HG03175 (cell line): ENCODE results near the gene TNFAIP8L2.
A peak's percentile ranks its signal among the peaks of the same experiment; 100 is the strongest.

Experiments
- ATAC-seq: cut with Tn5 transposase; IDR thresholded peaks from one replicate; pipeline ENCODE4 v1.9.1; 2021; ENCODE audit warnings: mild to moderate bottlenecking, moderate library complexity; ENCODE audit not compliant: unreplicated experiment

TNFAIP8L2 gene

DNA sequence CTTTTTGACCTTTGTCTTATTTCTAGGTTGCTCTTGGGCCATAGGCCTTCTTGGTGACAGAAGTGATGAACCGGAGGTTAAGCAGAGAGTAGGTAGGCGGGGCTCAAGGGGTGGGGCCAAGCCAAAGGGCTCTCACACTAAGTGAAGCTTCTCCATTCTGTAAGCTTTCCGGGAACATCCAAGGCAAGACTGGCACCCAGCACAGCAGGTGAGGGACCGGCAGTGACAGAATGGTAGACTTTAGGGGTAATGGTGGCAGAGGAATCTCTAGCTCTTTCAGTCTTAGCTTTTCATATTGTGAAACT lies at the start of gene TNFAIP8L2:
Gene TNFAIP8L2 (plus strand): TSS at position 135 of the 305 bp plus-strand sequence. CDS start 2,049 bp downstream, outside the sequence.
- ATAC-seq, result peak; percentile 84

DNA sequence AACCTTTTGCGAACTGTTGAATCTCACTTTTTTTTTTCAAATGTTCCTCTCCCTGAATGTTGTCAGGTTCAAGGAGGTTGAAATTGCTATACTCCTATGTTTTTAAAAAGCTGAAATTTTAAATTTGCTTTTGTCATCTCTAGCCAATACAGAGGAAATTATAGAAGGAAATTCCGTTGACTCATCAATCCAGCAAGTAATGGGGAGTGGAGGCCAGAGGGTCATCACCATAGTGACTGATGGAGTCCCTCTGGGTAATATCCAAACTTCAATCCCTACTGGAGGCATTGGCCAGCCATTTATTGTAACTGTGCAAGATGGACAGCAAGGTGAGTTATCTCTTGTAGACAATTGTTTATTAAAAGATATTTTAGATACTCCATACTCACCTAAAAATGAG lies 49.6 kb upstream of the TNFAIP8L2 start:
- ATAC-seq, result no peak

DNA sequence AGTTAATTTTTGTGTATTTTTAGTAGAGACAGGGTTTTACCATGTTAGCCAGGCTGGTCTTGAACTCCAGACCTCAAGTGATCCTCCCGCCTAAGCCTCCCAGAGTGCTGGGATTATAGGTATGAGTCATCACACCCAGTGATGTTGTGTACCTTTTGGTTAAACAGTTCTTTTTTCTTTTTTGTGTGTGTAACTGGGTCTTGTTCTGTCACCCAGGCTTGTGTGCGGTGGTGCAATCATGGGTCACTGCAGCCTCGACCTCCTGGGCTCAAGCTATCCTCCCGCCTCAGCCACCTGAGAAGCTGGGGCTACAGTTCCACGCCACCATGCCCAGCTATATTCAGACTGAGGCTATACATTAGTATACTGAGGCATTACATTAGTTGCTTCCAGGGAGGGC lies 48.1 kb upstream of the TNFAIP8L2 start:
- no peak for ATAC-seq

DNA sequence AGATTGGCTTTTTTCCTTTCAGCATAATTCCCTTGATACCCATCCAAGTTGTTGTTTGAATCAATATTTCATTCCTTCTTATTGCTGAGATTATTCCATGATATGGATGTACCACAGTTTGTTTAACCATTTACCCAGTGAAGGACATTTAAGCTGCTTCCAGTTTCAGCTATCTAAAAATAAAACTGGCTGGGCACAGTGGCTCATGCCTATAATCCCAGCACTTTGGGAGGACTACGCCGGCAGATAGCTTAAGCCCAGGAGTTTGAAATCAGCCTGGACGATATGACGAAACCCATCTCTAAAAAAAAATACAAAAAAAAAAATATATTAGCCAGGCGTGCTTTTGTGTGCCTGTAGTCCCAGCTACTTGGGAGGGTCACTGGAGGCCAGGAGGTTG lies 42.6 kb upstream of the TNFAIP8L2 start:
- no peak for ATAC-seq

DNA sequence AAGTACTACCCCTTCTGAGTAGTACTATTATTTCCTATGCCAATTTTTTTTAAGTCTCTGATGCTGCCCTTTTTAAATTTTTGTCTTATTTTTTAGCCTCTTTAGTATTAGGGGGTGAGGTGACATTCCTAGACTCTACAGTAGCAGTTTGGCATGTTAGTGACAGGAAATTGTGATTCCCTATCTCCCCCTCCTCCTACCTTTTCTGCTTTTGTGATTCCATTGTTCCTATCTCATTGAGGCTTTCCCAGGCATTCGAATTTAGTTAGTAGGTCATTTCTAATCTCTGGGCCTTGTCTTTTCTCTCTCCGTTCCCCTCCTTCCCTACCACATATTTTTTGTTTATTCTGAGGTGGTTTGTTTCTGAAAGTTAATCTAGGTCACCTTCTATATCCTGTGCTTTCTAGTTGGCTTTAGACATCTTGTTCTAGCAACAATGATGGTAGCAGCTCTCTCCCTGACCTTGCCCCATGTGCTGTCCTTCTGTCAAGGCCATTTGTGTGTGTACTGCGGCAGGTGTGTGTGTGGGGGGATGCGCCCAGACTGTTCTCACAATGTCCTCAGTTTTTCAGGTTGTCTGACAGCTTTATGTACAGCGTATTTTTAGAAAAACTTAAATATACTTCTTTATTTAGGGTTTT lies 31.6 kb upstream of the TNFAIP8L2 start:
- ATAC-seq, result no peak

DNA sequence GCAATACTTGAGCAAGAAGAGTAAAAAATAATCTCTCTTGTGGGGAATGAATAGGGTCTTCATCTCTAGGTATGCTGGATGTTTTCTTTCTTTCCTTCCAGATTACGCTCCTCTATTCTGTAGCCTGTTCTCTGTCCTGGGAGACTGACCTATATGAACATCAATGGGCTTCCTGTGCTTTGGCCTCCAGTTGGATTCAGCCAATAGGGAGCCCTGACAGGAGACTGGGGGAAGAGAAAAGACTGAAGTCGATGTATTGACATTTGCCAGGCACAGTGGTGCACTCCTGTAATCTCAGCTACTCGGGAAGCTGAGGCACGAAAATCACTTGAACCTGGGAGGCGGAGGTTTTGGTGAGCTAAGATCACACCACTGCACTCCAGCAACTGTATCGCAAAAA lies 27.6 kb upstream of the TNFAIP8L2 start:
- no peak for ATAC-seq

DNA sequence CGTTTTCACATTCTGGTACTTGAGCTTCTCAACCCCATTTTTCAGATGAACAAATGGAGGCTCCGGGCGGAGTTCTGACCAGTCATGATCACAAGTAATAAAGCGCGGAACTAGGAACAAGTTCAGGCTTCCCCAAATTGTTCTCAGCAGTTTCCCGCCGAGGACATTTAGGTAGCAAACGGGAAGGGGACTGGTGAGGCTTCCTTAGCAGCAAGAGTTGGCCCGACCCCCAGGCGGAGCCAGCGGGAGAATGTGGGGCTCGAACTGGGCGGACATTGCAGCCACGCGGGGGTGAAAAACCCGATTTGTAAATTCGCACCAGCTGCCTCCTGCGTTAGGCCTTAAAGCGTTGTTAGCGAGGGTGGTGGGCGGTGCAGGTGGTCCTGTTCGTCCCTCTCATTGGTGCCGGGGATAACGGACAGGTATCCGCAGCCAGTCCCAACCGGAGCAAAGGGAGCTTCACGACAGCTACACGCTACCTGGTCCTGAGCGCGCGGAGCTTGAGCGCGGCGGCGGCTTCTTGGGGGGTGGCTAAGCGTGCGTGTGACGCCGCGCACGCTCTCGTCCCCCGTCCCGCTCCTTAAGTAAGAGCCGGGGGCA lies 25.4 kb upstream of the TNFAIP8L2 start:
- ATAC-seq, result peak; percentile 89

DNA sequence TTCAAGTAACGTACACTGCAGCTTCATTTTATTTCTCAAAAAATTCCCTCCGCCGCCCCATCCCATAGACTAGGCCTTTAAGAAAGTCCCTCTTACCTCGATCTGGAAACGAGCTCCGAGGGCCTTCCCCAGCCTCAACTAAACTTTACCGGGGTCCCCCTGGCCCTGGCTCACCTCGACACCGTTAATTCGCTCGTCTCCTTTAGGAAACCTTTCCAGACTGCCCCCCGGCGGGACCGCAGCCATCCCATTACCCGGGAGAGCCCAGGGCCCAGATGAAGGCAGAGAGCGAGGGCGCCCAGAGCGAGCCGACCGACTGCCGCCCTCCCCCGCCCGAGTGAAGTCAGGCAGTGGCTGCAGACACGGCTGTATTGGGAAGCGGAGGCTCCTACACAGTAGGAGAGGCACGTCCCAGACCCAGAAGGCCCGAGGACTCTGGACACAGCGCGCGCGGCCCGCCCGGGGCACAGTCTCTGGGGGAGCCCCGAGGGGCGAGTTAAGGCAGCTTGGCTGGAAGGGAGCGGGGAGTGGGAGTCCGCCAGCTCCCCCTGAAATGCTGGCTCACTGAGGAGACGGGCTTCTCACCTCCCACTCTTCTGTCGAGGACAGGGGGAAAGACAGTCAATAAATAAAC lies 24.6 kb upstream of the TNFAIP8L2 start:
- ATAC-seq, result no peak

DNA sequence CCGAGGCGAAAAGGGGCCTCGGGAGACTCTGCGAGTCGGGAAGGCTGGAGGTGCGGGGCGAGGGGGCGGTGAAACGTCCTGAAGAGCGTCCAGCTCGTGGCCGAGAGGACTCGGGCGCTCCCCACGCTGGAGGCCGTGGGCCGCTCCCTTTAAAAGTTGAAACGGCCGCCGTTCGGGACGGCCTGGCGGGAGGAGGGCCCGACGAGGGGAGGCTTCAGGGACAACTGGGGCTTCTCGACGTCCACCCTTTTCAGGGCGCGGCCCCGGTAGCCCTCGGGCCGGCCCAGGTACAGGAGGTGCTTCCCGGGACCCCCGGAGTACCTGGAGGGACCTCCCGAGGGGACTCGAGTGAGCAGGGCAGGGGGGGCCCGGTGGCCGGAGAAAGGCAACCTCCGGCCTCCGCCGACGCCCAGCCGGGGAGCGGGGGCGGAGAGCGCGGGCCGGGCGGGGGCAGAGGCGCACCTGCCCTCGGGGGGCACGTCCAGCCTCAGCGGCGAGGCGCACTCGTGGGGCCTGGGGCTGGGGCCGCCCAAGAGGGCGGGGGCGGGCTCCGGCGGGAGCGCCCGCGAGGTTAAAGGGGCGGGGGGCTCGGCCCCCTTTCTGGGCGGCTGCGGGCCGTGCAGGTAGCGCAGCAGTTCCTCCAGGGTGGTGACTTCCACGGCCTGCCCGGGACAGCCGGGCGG lies 24.0 kb upstream of the TNFAIP8L2 start:
- ATAC-seq, result no peak

DNA sequence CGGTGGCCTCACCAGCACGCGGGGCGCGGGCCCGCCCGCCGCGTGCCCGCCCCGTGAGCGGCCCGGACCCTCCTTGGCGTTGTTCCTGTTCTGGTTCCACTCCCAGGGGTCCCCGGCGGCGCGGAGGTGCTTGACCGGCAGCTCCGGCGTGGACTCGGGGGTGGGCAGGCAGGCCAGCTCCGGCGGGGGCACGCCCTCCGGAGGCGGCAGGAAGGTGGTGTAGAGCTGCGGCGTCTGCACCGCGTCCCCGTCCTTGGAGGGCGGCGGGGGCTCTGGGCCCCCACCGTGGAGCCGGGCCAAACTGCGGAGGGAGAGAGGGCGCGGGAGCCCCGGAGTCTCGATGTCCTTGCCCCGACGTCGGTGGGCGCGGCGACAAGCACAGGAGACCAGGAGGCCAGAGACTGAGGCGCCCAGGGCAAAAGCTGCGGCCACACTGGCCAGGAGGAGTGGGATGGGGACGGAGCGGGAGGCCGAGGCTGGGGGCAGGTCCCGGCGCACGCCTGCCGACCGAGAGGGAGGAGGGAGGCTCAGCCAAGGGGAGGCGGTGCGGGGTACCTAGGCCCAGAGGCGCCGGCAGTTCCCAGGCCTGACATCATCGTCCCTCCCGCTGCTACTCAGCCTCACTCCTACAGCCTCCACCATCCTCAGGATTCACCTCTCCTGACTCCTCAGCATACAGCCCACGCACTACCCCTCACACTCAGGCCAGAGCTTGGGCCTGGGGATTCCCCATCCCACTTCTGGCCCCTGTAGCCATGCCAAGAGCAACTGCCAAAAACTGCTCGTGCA lies 23.2 kb upstream of the TNFAIP8L2 start:
- ATAC-seq, result no peak

DNA sequence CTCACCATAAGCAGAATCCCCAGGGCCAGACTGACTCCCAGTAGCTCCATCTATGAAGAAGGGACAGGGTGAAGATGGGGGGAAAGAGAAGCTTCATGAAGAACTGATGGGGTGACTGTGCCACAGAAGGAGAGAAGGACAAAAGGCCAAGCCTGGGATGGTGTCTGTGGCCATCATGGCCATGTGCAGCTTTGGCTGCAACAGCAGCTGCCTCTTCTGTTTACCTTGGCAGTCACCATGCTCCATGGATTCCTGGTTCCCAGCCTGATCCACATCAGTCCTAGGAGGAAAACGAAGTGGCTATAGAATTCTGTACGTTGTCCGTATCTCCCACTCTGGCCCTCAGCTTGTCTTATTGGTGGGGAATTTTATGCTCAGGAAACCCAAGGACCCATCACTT lies 22.1 kb upstream of the TNFAIP8L2 start:
- no peak for ATAC-seq

DNA sequence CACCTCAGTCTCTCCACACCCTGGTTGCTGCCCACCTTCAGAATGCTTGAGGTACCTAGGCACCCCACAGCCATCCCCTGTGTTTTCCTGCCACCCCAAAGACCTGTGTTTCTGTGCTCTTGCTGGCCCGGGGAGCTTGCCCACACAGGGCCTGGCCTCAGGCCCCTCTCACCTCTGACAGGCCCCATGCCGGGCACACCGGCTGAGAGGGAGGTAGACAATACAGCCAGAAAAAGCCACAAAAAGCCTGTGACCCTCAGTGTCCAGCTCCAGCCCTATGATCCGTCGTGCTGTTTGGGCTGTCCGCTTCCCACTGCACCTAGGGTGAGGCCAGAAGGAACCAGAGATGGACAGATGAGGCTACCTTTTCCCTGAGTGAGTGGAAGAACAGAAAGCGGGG lies 21.5 kb upstream of the TNFAIP8L2 start:
- ATAC-seq, result no peak

DNA sequence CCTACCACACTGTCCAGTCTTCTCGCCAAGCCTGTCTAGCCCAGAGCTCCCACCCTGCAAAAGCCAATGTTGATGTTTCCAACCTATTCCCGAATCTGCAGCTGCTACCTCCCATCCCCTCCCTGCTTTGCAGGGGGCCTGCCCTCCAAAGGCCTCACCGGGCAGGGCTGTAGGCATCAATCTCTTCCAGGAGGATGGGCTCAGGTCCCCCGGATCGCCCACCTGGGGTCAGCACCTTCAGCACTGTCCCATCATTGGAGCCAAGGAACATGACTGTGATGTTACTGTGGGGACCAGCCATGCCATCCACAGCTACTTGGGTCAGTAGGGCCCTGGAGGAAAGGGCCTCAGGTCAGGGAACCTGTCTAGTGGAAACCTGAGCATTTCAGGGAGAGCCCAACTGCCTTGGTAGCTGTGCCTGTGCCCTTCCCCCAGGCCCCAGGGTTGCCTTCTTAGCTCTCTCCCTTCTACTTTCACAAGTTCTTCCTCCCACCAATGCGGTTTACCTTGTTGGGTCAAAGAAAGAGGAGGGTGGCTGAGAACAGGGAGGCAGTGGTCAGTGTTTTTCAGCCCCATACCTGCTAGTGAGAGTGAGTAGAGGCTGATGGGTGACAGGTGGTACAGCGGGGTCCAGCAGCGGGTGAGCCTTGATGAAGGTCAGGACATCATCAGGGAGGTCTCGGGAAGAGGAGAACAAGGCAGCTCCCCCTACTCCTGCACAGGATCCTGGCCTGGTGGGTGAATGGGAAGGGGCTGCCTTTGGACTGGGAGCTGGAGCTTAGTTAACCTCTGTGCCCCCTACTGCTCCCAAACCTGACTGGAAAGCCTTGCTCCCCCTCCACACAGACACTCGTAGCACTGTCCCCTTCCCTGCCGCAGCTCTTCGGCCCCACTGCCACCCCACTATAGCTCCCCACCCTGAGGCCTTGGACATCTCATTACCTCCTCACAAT lies 20.7 kb upstream of the TNFAIP8L2 start:
- ATAC-seq, result no peak

DNA sequence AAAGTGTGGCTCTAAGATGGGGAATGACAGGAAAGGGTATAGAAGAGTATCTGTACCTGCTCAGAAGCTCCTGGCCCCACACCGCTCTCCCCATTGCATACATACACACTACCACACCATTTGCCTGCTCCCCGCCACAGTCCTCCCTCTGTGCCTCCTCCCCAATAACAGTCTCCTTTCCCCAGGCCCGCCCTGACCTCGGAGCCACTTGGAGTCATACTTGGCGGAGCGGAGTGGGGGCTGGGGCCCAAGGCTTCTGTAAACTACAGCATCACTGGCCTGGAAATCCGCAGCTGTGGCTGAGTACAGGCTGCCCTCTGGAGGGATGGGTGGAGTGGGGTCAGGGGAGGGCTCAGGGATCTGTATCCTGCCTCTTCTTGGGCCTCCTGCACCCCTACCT lies 18.7 kb upstream of the TNFAIP8L2 start:
- ATAC-seq, result no peak

DNA sequence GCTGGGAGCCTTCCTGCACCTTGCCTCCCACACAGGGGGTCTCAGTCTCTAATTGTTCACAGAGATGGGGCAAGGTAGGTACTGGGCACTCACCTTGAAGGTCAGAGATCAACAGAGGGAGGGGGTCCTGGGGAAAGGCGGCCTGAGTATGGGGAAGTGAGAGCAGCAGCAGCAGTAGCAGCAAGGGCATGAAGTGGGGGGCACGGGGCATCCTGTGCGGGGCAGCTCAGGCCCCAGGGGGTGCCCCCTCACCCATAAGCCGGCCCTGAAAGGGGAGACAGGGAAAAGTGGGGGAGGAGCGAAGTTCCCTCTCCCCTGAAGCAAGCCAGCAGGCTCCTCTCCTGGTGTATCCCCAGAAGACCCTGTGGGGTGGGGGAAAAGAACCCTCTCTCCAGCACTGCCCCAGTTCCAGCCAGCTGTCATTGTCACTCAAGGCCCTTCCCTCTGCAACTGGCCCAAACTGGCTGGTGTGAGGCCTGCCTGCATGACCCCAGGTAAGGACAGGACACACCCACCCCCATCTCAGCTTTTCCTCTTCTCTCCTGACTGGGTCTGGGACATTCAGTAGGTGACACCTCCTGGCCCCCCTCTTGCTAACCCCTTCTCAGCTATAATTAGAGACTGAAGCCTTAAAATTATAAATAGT lies 13.9 kb upstream of the TNFAIP8L2 start:
- no peak for ATAC-seq

DNA sequence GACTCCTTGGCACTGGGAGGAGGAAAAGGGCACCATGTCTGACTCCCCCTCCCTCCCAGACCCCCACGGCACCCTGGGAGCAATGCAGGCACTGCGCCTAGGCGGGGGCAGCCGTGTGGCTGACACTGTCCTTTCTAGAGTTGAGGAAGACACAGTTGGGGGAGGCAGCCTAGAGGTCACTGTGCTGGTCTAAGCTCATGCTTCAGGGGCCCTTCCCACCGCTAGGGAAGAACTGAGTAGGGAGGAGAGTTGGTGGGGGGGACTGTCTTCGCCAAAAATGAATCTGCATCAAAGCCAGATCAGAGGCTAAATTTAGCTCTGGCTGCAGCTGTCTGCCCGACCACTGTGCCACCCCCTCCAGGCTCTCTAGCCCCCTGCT lies 13.4 kb upstream of the TNFAIP8L2 start:
- no peak for ATAC-seq

DNA sequence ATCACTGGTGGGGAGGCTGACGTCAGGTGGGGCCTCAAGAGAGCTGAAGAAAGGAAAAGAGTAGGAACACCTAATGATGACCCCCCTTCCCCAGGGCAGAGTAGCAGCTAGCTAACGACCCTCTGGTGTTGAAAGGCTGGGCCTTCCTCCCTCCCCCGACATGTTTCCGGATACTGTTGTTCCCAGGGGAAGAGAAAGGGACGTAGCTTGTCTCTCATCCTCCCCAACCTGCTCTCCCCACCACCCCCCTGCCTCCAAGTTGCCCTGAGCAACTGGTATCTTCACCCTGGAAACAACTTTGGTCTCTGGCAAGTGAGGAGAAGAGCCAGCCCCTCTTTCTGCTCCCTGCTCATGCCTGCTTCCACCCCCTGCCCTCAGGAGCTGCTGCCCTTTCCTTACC lies 12.5 kb upstream of the TNFAIP8L2 start:
- ATAC-seq, result no peak

DNA sequence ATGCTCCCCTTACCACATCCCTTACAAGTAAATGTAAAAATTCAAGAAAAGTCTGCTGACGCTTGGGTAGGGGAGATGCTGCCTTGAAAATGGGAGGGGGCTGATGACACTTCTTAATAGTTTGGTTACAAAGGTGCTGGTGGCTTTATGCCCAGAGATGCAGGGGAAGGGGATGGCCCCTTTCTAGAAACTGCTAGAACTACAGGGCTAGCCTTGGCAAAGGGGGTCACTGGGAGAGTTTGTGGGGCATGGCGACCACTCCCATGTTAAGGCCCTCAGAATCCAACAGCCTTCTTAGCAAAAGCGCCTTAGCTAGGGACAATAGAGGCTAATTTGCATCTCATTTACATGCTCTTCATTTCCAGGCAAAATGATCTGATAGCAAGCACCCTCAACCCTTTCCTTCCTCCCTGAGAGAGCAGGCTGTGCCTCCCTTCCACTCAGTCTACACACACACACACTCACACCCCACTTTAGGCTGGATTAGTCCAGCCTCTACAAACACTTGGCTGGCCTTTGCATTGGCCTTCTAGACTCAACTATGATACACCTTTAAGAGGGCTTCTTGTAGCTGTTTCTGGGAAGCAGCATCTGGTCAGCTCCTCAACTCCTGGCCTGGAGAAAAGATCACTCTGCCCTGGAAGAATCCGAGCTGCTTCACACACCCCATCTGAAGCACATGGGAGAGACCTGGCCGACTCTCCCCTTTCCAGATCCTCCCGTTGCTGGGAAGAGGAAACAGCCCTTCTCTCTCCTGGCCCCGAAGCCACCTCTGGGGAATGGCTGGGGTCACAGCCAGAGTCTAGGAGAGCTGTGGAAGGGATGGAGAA lies 11.8 kb upstream of the TNFAIP8L2 start:
- no peak for ATAC-seq
